ENCODE data around the gene TRIM62. TPM values are rescaled to one million over a fixed set of nuclear protein-coding genes. Genes with fewer than 3 reads are reported as not detected.

TRIM62 gene
- total RNA-seq, 3 donors from 2014 or later = 4.3 to 10.8 (median 7.2) TPM

DNA sequence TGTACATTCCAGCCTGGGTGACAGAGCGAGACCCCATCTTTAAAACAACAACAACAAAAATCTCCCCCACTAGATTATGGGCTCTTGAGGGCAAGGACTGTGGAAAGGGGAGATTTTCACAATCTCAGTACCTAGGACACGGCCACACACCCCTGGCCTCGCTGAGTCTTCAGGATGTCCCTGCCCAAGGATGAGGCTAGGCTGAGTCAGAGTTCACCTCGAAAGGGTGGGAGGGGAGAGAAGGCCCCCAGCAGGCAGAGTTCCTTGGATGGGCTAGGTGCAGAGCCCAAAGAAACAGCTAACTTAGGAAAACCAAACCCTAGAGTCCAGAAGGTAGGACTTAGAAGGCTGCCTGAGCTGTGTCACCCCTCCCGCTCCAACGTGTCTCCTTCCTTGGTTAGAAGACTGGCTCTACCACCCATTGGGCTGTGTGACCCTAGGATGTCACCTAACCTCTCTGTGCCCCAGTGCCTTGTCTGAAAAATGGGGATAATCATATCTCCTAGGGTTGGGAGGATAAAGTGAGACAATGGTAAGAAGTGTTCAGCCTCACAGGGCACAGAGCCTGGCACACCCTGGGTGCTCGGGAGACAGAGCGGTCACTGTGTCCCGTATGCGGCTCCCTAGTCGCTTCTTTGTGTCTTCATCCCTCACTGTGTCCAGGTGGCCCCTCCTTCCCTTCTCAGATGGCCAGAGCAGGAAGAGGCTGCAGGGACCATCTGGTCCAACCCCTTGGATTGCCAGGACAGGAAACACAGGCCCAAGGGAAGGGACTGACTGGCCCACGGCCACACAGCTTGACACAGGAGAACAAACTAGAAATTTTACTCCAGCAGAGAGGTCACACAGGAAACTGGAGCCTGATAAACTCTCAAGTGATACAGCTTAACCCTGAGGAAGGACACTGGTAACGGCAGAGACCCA is 11.2 kb downstream of the TRIM62 start:
- intact Hi-C loops (cut with DNase I; ENCODE audit: low total_unique reads) = no loop called here
- DNase-seq (ENCODE audit: low spot score in 2 of 2) = no peak
- Histone ChIP-seq H3K4me1 (no peaks in the 10 kb centered on the region), H3K9me3 (no peaks in the 10 kb centered on the region), H3K27ac (no peak overlapping the region), H3K36me3 (no peaks in the 10 kb centered on the region), H3K27me3 (no peaks in the 10 kb centered on the region), H3K4me3 (no peak overlapping the region)
- no peak for TF ChIP-seq POLR2A (IDR thresholded peaks at IDR 0.05)
- TF ChIP-seq POLR2AphosphoS5 (IDR thresholded peaks at IDR 0.05) = no peak
- TF ChIP-seq, protein P1, sequence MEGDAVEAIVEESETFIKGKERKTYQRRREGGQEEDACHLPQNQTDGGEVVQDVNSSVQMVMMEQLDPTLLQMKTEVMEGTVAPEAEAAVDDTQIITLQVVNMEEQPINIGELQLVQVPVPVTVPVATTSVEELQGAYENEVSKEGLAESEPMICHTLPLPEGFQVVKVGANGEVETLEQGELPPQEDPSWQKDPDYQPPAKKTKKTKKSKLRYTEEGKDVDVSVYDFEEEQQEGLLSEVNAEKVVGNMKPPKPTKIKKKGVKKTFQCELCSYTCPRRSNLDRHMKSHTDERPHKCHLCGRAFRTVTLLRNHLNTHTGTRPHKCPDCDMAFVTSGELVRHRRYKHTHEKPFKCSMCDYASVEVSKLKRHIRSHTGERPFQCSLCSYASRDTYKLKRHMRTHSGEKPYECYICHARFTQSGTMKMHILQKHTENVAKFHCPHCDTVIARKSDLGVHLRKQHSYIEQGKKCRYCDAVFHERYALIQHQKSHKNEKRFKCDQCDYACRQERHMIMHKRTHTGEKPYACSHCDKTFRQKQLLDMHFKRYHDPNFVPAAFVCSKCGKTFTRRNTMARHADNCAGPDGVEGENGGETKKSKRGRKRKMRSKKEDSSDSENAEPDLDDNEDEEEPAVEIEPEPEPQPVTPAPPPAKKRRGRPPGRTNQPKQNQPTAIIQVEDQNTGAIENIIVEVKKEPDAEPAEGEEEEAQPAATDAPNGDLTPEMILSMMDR (IDR thresholded peaks at IDR 0.05) = no peak

GRCh38 chr1:33169290-33170055 is 12.4 kb downstream of the TRIM62 start:
- H3K27ac ChIP-seq = no peak overlapping the region
- no peak for DNase-seq (ENCODE audit: low spot score in 2 of 2)
- H3K36me3 ChIP-seq = no peaks in the 10 kb centered on the region

DNA sequence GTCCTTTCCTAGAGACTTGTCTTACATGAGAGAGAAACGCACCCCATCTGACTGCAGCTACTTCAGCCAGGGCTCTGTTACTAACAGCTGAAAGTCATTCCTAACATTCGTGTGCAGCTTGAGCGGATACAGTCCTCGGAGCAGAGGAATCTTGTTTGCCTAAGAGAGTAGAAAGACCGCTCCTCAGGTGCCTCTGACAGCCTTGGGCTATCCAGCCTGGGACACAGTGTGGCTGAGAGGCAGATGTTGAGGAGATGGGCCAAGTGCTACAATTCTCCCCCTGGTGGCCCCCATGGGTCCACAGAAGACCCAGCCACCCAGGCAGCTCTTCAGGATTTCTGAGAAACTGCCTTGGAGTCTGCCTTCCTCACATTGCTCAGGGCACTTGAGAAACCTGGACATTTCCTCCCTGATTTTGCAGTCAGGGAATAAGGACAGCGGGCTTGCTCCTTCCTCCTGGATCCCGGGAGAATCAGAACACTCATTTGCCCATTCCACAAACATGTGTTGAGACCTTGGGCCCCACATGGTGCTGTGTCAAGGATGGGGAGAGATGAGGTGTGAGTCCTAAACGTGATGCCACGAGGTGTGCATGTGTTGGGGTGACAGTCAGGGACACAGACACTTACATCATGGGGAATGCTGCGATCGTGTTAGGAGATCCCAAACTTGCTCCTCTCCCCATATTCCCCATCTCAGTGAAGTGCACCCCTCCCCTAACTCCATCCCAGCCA is 13.1 kb downstream of the TRIM62 start:
- no peaks in the 10 kb centered on the region for H3K36me3 ChIP-seq
- no peak overlapping the region for H3K27ac ChIP-seq
- TF ChIP-seq, protein P1 (IDR thresholded peaks at IDR 0.05) = no peak
- TF ChIP-seq POLR2AphosphoS5 (IDR thresholded peaks at IDR 0.05) (no peak), POLR2A (IDR thresholded peaks at IDR 0.05) (no peak)
- intact Hi-C loops (cut with DNase I; ENCODE audit: low total_unique reads) = no loop called here
- DNase-seq (ENCODE audit: low spot score in 2 of 2) = no peak
- no peaks in the 10 kb centered on the region for H3K27me3 ChIP-seq
- no peaks in the 10 kb centered on the region for H3K4me1 ChIP-seq
- no peaks in the 10 kb centered on the region for H3K9me3 ChIP-seq
- no peak overlapping the region for H3K4me3 ChIP-seq

More at GRCh38 chr1:33169290-33170055, 12.4 kb downstream of the TRIM62 start:
- intact Hi-C loops (cut with DNase I; ENCODE audit: low total_unique reads) = no loop called here
- no peak overlapping the region for H3K4me3 ChIP-seq
- TF ChIP-seq POLR2AphosphoS5 (IDR thresholded peaks at IDR 0.05) (no peak), POLR2A (IDR thresholded peaks at IDR 0.05) (no peak)
- TF ChIP-seq, protein P1 (IDR thresholded peaks at IDR 0.05) = no peak
- H3K4me1 ChIP-seq = no peaks in the 10 kb centered on the region
- no peaks in the 10 kb centered on the region for H3K27me3 ChIP-seq
- no peaks in the 10 kb centered on the region for H3K9me3 ChIP-seq

GRCh38 chr1:33167650-33168447 is 14.0 kb downstream of the TRIM62 start:
- no peak for TF ChIP-seq POLR2AphosphoS5 (IDR thresholded peaks at IDR 0.05)
- no peak for TF ChIP-seq POLR2A (IDR thresholded peaks at IDR 0.05)
- TF ChIP-seq, protein P1 (IDR thresholded peaks at IDR 0.05) = no peak
- Histone ChIP-seq H3K27me3 (no peaks in the 10 kb centered on the region), H3K36me3 (no peaks in the 10 kb centered on the region), H3K9me3 (no peaks in the 10 kb centered on the region), H3K4me3 (no peak overlapping the region), H3K27ac (no peak overlapping the region), H3K4me1 (no peaks in the 10 kb centered on the region)
- no peak for DNase-seq (ENCODE audit: low spot score in 2 of 2)
- intact Hi-C loops (cut with DNase I; ENCODE audit: low total_unique reads) = no loop called here

Measured in breast epithelium (tissue), 4 donors.